K562 (cell line): ENCODE data around the gene SPRY4. TPM values are rescaled to one million over a fixed set of nuclear protein-coding genes. Genes with fewer than 3 reads are reported as not detected.
A peak's percentile ranks its signal among the peaks of the same experiment; 100 is the strongest.

ENCODE experiments used
- ATAC-seq: fragments of 200-7000 bp; cut with Tn5 transposase; 3 replicates; pipeline ENCODE4 v1.9.1; 2020; ENCODE audit warnings: moderate library complexity
- BruUV-seq: library from RNA; stranded (reverse); fragments of 400-500 nt; replicated peaks from 2 replicates; lab custom pipeline; 2021; lab: Mats Ljungman, UMichigan
- CTCF ChIA-PET: fragments of 300-600 bp; formaldehyde crosslinking; extraction: SDS; loops from one replicate; lab custom pipeline; 2021; ENCODE audit warnings: low intra/inter-chr PET ratio; lab: Yijun Ruan, JAX
- POLR2A ChIA-PET: fragments of 300-600, 350-650 bp; sonication (Branson Sonifier 250); formaldehyde crosslinking; extraction: SDS; loops from one replicate; lab custom pipeline; 2021; ENCODE audit warnings: antibody characterized with exemption, inconsistent platforms; lab: Yijun Ruan, JAX
- DNase-seq, 4 experiments: peaks; one replicate each; pipeline versions ENCODE4 v3.0.0 to v3.0.0-alpha.2; 2011 to 2018; ENCODE audit warnings: low spot score in 3 of 4, mixed read lengths in 3 of 4; ENCODE audit errors: extremely low read depth in 1 of 4
- FAIRE-seq: peaks from 2 replicates; lab custom pipeline; 2011; peaks lifted over from hg19 to GRCh38; lab: Jason Lieb, UNC
- H2AFZ ChIP-seq: 2 replicates; pipeline ENCODE4 v1.6.0; 2011; ENCODE audit warnings: low read depth, low read length, control low read depth, inconsistent platforms
- H3K27ac ChIP-seq: fragments of 200-600 bp; 3 replicates; pipeline ENCODE4 v1.8.0; 2011; ENCODE audit warnings: low read depth, mild to moderate bottlenecking, control low read depth, inconsistent platforms, low read length, moderate library complexity, mixed read lengths; ENCODE audit errors: extremely low read depth
- H3K27me3 ChIP-seq, 2 experiments: fragments of 300-600 bp in 1 of 2; 2 replicates in 1 of 2; 3 replicates in 1 of 2; pipeline versions ENCODE4 v1.6.0 to v1.8.0; 2011; ENCODE audit warnings: inconsistent platforms in 2 of 2, low read length in 2 of 2, mild to moderate bottlenecking in 1 of 2, mixed read lengths in 1 of 2, moderate library complexity in 1 of 2; ENCODE audit not compliant: control insufficient read depth in 2 of 2, insufficient read depth in 2 of 2
- H3K36me3 ChIP-seq: fragments of 300-600 bp; 3 replicates; pipeline ENCODE4 v1.8.0; 2011; ENCODE audit warnings: mild to moderate bottlenecking, low read length, inconsistent platforms; ENCODE audit not compliant: control insufficient read depth, insufficient read depth
- H3K4me1 ChIP-seq, 2 experiments: fragments of 200-600 bp in 1 of 2; replicated peaks in 1 of 2; 2 replicates in 1 of 2; 3 replicates in 1 of 2; pipeline versions ENCODE4 v1.5.1 to v1.8.0; 2011; ENCODE audit warnings: inconsistent platforms in 2 of 2, low read length in 2 of 2, mild to moderate bottlenecking in 1 of 2, mixed read lengths in 1 of 2, moderate library complexity in 1 of 2; ENCODE audit not compliant: control insufficient read depth in 2 of 2, insufficient read depth in 2 of 2
- H3K4me2 ChIP-seq: 2 replicates; pipeline ENCODE4 v1.6.1; 2011; ENCODE audit warnings: low read length, control low read depth, inconsistent platforms, mixed read lengths; ENCODE audit not compliant: insufficient read depth
- H3K4me3 ChIP-seq: fragments of 200-600 bp; sonication (generic), shearing (Covaris generic); 2 replicates; pipeline ENCODE4 v1.5.1; 2016; ENCODE audit warnings: control low read depth, inconsistent platforms
- H3K79me2 ChIP-seq: fragments of 200-600 bp; 3 replicates; pipeline ENCODE4 v1.8.0; 2011; ENCODE audit warnings: low read length, inconsistent platforms; ENCODE audit not compliant: control insufficient read depth, insufficient read depth
- H3K9ac ChIP-seq, 2 experiments: 2 replicates each; pipeline versions ENCODE4 v1.6.0 to v1.6.1; 2011; ENCODE audit warnings: low read depth in 2 of 2, low read length in 2 of 2, control low read depth in 1 of 2, inconsistent platforms in 1 of 2, mild to moderate bottlenecking in 1 of 2, mixed read lengths in 1 of 2; ENCODE audit not compliant: insufficient read depth in 1 of 2
- H3K9me1 ChIP-seq: one replicate; pipeline ENCODE4 v1.6.0; 2011; ENCODE audit warnings: inconsistent platforms, mild to moderate bottlenecking, low read length, moderate library complexity; ENCODE audit not compliant: control insufficient read depth, insufficient read depth
- H3K9me3 ChIP-seq: replicated peaks from 2 replicates; pipeline ENCODE4 v1.5.1; 2011; ENCODE audit warnings: low read depth, low read length, inconsistent platforms; ENCODE audit not compliant: control insufficient read depth, insufficient read depth
- H4K20me1 ChIP-seq: replicated peaks from 2 replicates; pipeline ENCODE4 v1.6.1; 2011; ENCODE audit warnings: low read length, inconsistent platforms, mixed read lengths; ENCODE audit not compliant: control insufficient read depth, insufficient read depth
- CHCHD3 ChIP-seq: fragments of 250-450 bp; sonication (Bioruptor Pico); IDR thresholded peaks from 2 replicates; pipeline ENCODE4 v2.1.2; 2022; ENCODE audit warnings: mild to moderate bottlenecking
- POLR2A ChIP-seq: fragments of 450-650 bp; conservative IDR thresholded peaks from 2 replicates; pipeline ENCODE4 v1.6.1; 2016
- POLR2B ChIP-seq: fragments of 450-650 bp; IDR thresholded peaks from 2 replicates; pipeline ENCODE4 v1.6.1; 2018; ENCODE audit warnings: low read depth; ENCODE audit not compliant: partially characterized antibody
- PTTG1 ChIP-seq: fragments of 450-650 bp; IDR thresholded peaks from 2 replicates; pipeline ENCODE4 v1.6.1; 2016; ENCODE audit warnings: low read depth, mild to moderate bottlenecking, missing genetic modification characterization, missing compliant biosample characterization
- SUPT5H ChIP-seq: fragments of 450-650 bp; IDR thresholded peaks from 2 replicates; pipeline ENCODE4 v1.6.1; 2016
- ZNF253 ChIP-seq: fragments of 250-450 bp; sonication (Bioruptor Pico); conservative IDR thresholded peaks from 2 replicates; pipeline ENCODE4 v1.6.1; 2021; ENCODE audit warnings: mild to moderate bottlenecking
- ZNF511 ChIP-seq: sonication (generic); formaldehyde crosslinking; IDR thresholded peaks from 2 replicates; pipeline ENCODE4 v1.8.0; 2022; ENCODE audit warnings: mild to moderate bottlenecking, missing genetic modification reagents
- ZSCAN29 ChIP-seq: fragments of 450-650 bp; IDR thresholded peaks from 2 replicates; pipeline ENCODE4 v1.6.1; 2017
- WGBS: fragments of 100-300 bp; shearing (Covaris generic); methylation state at CpG from one replicate; pipeline ENCODE4 v1.1.6; 2016; ENCODE audit warnings: low coverage, mixed read lengths; ENCODE audit not compliant: insufficient coverage; ENCODE audit errors: missing lambda C conversion rate; 5-methylcytosine and 5-hydroxymethylcytosine counted together
- in situ Hi-C: fragments of 300-500 bp; cut with MboI; formaldehyde crosslinking; loops from 4 replicates; pipeline ENCODE4 v1.15.0; 2018; ENCODE audit warnings: inconsistent platforms, mixed read lengths
- intact Hi-C: fragments of 100-400 bp; cut with micrococcal nuclease; formaldehyde crosslinking; loops from 2 replicates; pipeline ENCODE4 v1.14.2; 2022
- polyA plus RNA-seq, 8 experiments: library from polyadenylated mRNA; depleted of rRNA in 4 of 8; stranded (reverse) in 5 of 8; unstranded in 3 of 8; fragments of >200 nt; fragmentation: Nextera tagmentation in 2 of 8; fragmentation: Illumina TruSeq in 1 of 8; extraction: Ambion mirVana in 2 of 8; extraction: Trizol in 1 of 8; gene quantifications; 2 replicates each; pipeline versions ENCODE4 v1.2.1 to v1.2.3, GENCODE V29; 2011 to 2014; ENCODE audit warnings: inconsistent platforms in 1 of 8, missing spikeins in 1 of 8
- total RNA-seq, 7 experiments: library from RNA; depleted of rRNA in 6 of 7; stranded (reverse); fragments of >200 nt in 6 of 7; fragmentation: Illumina TruSeq in 2 of 7; extraction: Trizol in 2 of 7; gene quantifications; 2 replicates each; pipeline versions ENCODE4 v1.2.1 to v1.2.3, GENCODE V29; 2011 to 2021; ENCODE audit warnings: low replicate concordance in 1 of 7

Gene SPRY4
- total and polyA plus RNA-seq, 9 of the 15 experiments (the other 6 are each of a cell fraction or from before 2014, with no cell fraction given) = 2.6 to 24.2 (median 9.5) TPM

DNA sequence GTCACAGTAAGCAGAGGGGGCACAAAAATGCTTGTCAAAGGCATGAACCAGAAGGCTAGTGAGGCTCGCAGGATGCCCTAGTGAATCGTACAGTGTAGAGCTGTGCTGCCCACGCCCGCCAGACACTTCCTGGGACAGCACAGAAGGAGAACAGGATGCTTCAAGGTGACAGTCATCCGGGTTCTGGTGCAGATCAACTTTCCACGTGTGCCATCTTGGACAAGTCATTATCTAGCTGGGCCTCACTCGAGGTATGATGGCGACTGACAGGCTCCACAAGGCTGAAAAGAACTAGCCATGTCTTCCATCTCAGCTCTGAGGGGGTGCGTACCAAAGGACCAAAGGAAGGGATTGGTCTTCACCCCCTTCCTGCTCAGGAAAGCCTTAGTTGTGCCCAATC, 14.0 kb downstream of the SPRY4 start:
- no peaks in the 10 kb centered on the region for H3K27me3 ChIP-seq
- peaks cover 58% of the 10 kb centered on the region; the same call in 2 of the 3 replicates for H3K36me3 ChIP-seq
- POLR2A ChIA-PET = interaction anchor here (0.6 to 4.9 kb wide), 5 partner anchors 9 to 14 kb away, joined by 3 to 38 read pairs (median 7); partner anchors contain the start of gene SPRY4
- peaks cover 12% of the 10 kb centered on the region; the same call in 1 of the 2 replicates for H4K20me1 ChIP-seq
- WGBS = 81% methylated on average over 9 of the region's 9 CpGs
- no TSS peak for BruUV-seq
- in situ Hi-C loops (no loop called here), intact Hi-C loops (no loop called here)
- no peaks in the 10 kb centered on the region for H3K9me1 ChIP-seq
- no peak overlapping the region; the same call in 2 of the 3 replicates for H3K27ac ChIP-seq
- H3K4me3 ChIP-seq = no peak overlapping the region
- H3K9me3 ChIP-seq = no peaks in the 10 kb centered on the region
- no peak overlapping the region for H3K4me2 ChIP-seq
- H2AFZ ChIP-seq = no peak overlapping the region
- H3K9ac ChIP-seq = no peak overlapping the region
- CTCF ChIA-PET = no interaction called here
- TF ChIP-seq CHCHD3 (CRISPR knock-in tag) = no peak
- TF ChIP-seq POLR2A = peak; percentile 48
- no peak for TF ChIP-seq ZNF511 (CRISPR knock-in tag)
- 0 out of 2 replicates have a peak, but pooled peaks have one; percentile 39 for TF ChIP-seq SUPT5H
- TF ChIP-seq PTTG1 (tag) = no peak
- peak; percentile 44 for TF ChIP-seq POLR2B
- no peak for TF ChIP-seq ZSCAN29
- no peak for TF ChIP-seq ZNF253
- H3K79me2 ChIP-seq = peaks cover 28% of the 10 kb centered on the region
- ATAC-seq = peak; percentile 8; the same call in 2 of the 3 replicates
- peaks cover 0 to 6% of the 10 kb centered on the region in 2 experiments; a peak in 1 of 5 replicates for H3K4me1 ChIP-seq
- DNase-seq = no peak
- no peak for FAIRE-seq
